ENCODE measurements around the gene SIAH1. TPM values are rescaled to one million over a fixed set of nuclear protein-coding genes. Genes with fewer than 3 reads are reported as not detected.
"Not testable (repeated sequence)": the region's sequence is repeated elsewhere in the genome, so short reads cannot be mapped to it uniquely, and the experiment has no call there.

SIAH1 gene
- polyA plus RNA-seq, 1 experiment = 21.6 TPM

- Histone ChIP-seq H3K9me3 (ENCODE audit: control insufficient read depth, insufficient read depth, low read length) (no peaks in the 10 kb centered on the region), H3K4me3 (ENCODE audit: low read depth, low read length) (no peak overlapping the region), H3K27me3 (ENCODE audit: control insufficient read depth, insufficient read depth, low read length) (no peaks in the 10 kb centered on the region), H3K27ac (ENCODE audit: low read depth, low read length) (no peak overlapping the region)
- CTCF ChIA-PET = no interaction called here
- TF ChIP-seq CTCF (IDR thresholded peaks at IDR 0.05; ENCODE audit: low read depth, low read length) = no peak
- no peak for DNase-seq (ENCODE audit: low read depth, low spot score)
- POLR2A ChIA-PET = no interaction called here
These were observed 20.7 kb upstream of the SIAH1 start for GRCh38 chr16:48405907-48406306.

GRCh38 chr16:48405153-48405552, 19.9 kb upstream of the SIAH1 start:
- POLR2A ChIA-PET = no interaction called here
- TF ChIP-seq CTCF (IDR thresholded peaks at IDR 0.05; ENCODE audit: low read depth, low read length) = no peak
- no peak overlapping the region for H3K27ac ChIP-seq (ENCODE audit: low read depth, low read length)
- H3K4me3 ChIP-seq (ENCODE audit: low read depth, low read length) = no peak overlapping the region
- no peak for DNase-seq (ENCODE audit: low read depth, low spot score)
- H3K9me3 ChIP-seq (ENCODE audit: control insufficient read depth, insufficient read depth, low read length) = no peaks in the 10 kb centered on the region
- CTCF ChIA-PET = no interaction called here
- H3K27me3 ChIP-seq (ENCODE audit: control insufficient read depth, insufficient read depth, low read length) = no peaks in the 10 kb centered on the region

- H3K27me3 ChIP-seq (ENCODE audit: control insufficient read depth, insufficient read depth, low read length); CTCF ChIA-PET; H3K4me3 ChIP-seq (ENCODE audit: low read depth, low read length); POLR2A ChIA-PET; DNase-seq (ENCODE audit: low read depth, low spot score); H3K9me3 ChIP-seq (ENCODE audit: control insufficient read depth, insufficient read depth, low read length); H3K27ac ChIP-seq (ENCODE audit: low read depth, low read length): not testable (repeated sequence)
These were observed 17.3 kb upstream of the SIAH1 start for GRCh38 chr16:48402547-48402946.

GRCh38 chr16:48395375-48395774, 10.2 kb upstream of the SIAH1 start:
- DNase-seq (ENCODE audit: low read depth, low spot score) = no peak
- no peaks in the 10 kb centered on the region for H3K9me3 ChIP-seq (ENCODE audit: control insufficient read depth, insufficient read depth, low read length)
- ChIA-PET POLR2A (no interaction called here), CTCF (no interaction called here)
- H3K27ac ChIP-seq (ENCODE audit: low read depth, low read length) = no peak overlapping the region
- H3K27me3 ChIP-seq (ENCODE audit: control insufficient read depth, insufficient read depth, low read length) = no peaks in the 10 kb centered on the region
- no peak overlapping the region for H3K4me3 ChIP-seq (ENCODE audit: low read depth, low read length)
- no peak for TF ChIP-seq CTCF (IDR thresholded peaks at IDR 0.05; ENCODE audit: low read depth, low read length)

GRCh38 chr16:48394355-48394703, 9.1 kb upstream of the SIAH1 start:
- ChIA-PET CTCF (no interaction called here), POLR2A (interaction anchor here (0.7 to 1.3 kb wide), 3 partner anchors 9 to 104 kb away, joined by 4 to 6 read pairs (median 4); partner anchors contain the start of gene SIAH1)
- Histone ChIP-seq H3K27ac (ENCODE audit: low read depth, low read length) (peak overlapping the region; percentile 21), H3K27me3 (ENCODE audit: control insufficient read depth, insufficient read depth, low read length) (no peaks in the 10 kb centered on the region), H3K9me3 (ENCODE audit: control insufficient read depth, insufficient read depth, low read length) (no peaks in the 10 kb centered on the region), H3K4me3 (ENCODE audit: low read depth, low read length) (no peak overlapping the region)
- TF ChIP-seq CTCF (IDR thresholded peaks at IDR 0.05; ENCODE audit: low read depth, low read length) = no peak
- no peak for DNase-seq (ENCODE audit: low read depth, low spot score)

Measured in AG04450 (cell line).